H1 (cell line): ENCODE measurements around the gene SLC66A1. TPM values are rescaled to one million over a fixed set of nuclear protein-coding genes. Genes with fewer than 3 reads are reported as not detected.

Experiments
- CTBP2 ChIP-seq: IDR thresholded peaks from 2 replicates; pipeline ENCODE4 v1.7.0; 2011; ENCODE audit warnings: borderline replicate concordance, mild to moderate bottlenecking, moderate library complexity, mixed read lengths, low read length; ENCODE audit not compliant: insufficient read depth, insufficient read length
- CTCF ChIP-seq, 3 experiments: IDR thresholded peaks; 1 replicate in 2 of 3; 2 replicates in 1 of 3; pipeline versions ENCODE4 v1.5.1 to v1.6.1; 2011; ENCODE audit warnings: low read length in 3 of 3, mild to moderate bottlenecking in 3 of 3, inconsistent platforms in 2 of 3, low read depth in 1 of 3, moderate library complexity in 1 of 3; ENCODE audit not compliant: insufficient read depth in 1 of 3; ENCODE audit errors: control extremely low read depth in 1 of 3
- EP300 ChIP-seq, 2 experiments: IDR thresholded peaks; 1 replicate in 1 of 2; 2 replicates in 1 of 2; pipeline ENCODE4 v1.6.1; 2011 to 2012; ENCODE audit warnings: low read depth in 2 of 2, low read length in 2 of 2, mild to moderate bottlenecking in 2 of 2, borderline replicate concordance in 1 of 2, inconsistent platforms in 1 of 2, moderate library complexity in 1 of 2
- EZH2 ChIP-seq: fragments of 200-600 bp; sonication (generic); IDR thresholded peaks from 2 replicates; pipeline ENCODE4 v1.7.1; 2012; ENCODE audit warnings: low read depth, mild to moderate bottlenecking, moderate library complexity, low read length, inconsistent platforms; ENCODE audit not compliant: severe bottlenecking
- GABPA ChIP-seq: IDR thresholded peaks from 2 replicates; pipeline ENCODE4 v1.6.1; 2011; ENCODE audit warnings: mild to moderate bottlenecking, low read length, moderate library complexity, borderline replicate concordance; ENCODE audit not compliant: insufficient read depth
- HDAC2 ChIP-seq, 2 experiments: fragments of 300-600 bp in 1 of 2; sonication (generic) in 1 of 2; IDR thresholded peaks; 2 replicates each; pipeline ENCODE4 v1.6.1; 2011 to 2012; ENCODE audit warnings: low read depth in 2 of 2, low read length in 2 of 2, mild to moderate bottlenecking in 2 of 2, moderate library complexity in 2 of 2, borderline replicate concordance in 1 of 2, inconsistent platforms in 1 of 2
- JUN ChIP-seq: IDR thresholded peaks from 2 replicates; pipeline ENCODE4 v1.6.1; 2011; ENCODE audit warnings: low read depth, mild to moderate bottlenecking, improper control_type of control experiment, low read length
- JUND ChIP-seq: IDR thresholded peaks from 2 replicates; pipeline ENCODE4 v1.6.1; 2011; ENCODE audit warnings: mild to moderate bottlenecking, improper control_type of control experiment, low read length
- KDM4A ChIP-seq: IDR thresholded peaks from one replicate; pipeline ENCODE4 v1.7.1; 2012; ENCODE audit warnings: low read depth, mild to moderate bottlenecking, moderate library complexity, low read length, inconsistent platforms; ENCODE audit not compliant: severe bottlenecking
- MAFK ChIP-seq: IDR thresholded peaks from 2 replicates; pipeline ENCODE4 v1.6.1; 2012; ENCODE audit warnings: low read depth, mild to moderate bottlenecking, improper control_type of control experiment, low read length
- POLR2A ChIP-seq, 2 experiments: IDR thresholded peaks; 1 replicate in 1 of 2; 2 replicates in 1 of 2; pipeline ENCODE4 v1.6.1; 2011; ENCODE audit warnings: low read depth in 2 of 2, low read length in 2 of 2, mild to moderate bottlenecking in 2 of 2; ENCODE audit errors: control extremely low read depth in 1 of 2
- POU5F1 ChIP-seq: IDR thresholded peaks from 2 replicates; pipeline ENCODE4 v1.6.1; 2011; ENCODE audit warnings: low read depth, mild to moderate bottlenecking, low read length, moderate library complexity
- TAF1 ChIP-seq: IDR thresholded peaks from 2 replicates; pipeline ENCODE4 v1.6.1; 2011; ENCODE audit warnings: mild to moderate bottlenecking, low read depth, low read length
- polyA plus RNA-seq, 7 experiments: library from polyadenylated mRNA; depleted of rRNA in 3 of 7; stranded (reverse) in 5 of 7; unstranded in 2 of 7; fragments of >200 nt in 5 of 7; fragments of 200-250 nt in 2 of 7; gene quantifications; 1 replicate in 5 of 7; 2 replicates in 1 of 7; 4 replicates in 1 of 7; pipeline versions ENCODE4 v1.2.1 to v1.2.3, GENCODE V29; 2011 to 2013; ENCODE audit warnings: missing spikeins in 2 of 7, mixed read lengths in 2 of 7
- total RNA-seq: library from RNA; stranded (reverse); fragmentation: NEBNext Ultra II Directional; extraction: Animal tissue kit (Norgen Biotek cat#: 25700); gene quantifications from 2 replicates; pipeline ENCODE4 v1.2.1, GENCODE V29; 2021

Gene SLC66A1
- total and polyA plus RNA-seq, 2 of the 8 experiments (the other 6 are each of a cell fraction or from before 2014, with no cell fraction given), result 16.8 to 27.9 TPM

- TF ChIP-seq POU5F1 (no peak), TAF1 (peak; percentile 50; the same call in 1 of the 2 replicates), JUN (no peak), POLR2A (IDR thresholded peaks at IDR 0.05; ENCODE audit: control extremely low read depth in 1 of 2, low read depth in 2 of 2, low read length in 2 of 2) (peak; percentile 30 to 60), GABPA (no peak), CTBP2 (no peak), HDAC2 (IDR thresholded peaks at IDR 0.05; ENCODE audit: borderline replicate concordance in 1 of 2, low read depth in 2 of 2, low read length in 2 of 2) (no peak), EZH2 (no peak), CTCF (IDR thresholded peaks at IDR 0.05; ENCODE audit: control extremely low read depth in 1 of 3, insufficient read depth in 1 of 3, low read depth in 1 of 3, low read length in 3 of 3) (peak; percentile 71 to 92 (median 87)), JUND (peak; percentile 3; the same call in 1 of the 2 replicates), MAFK (no peak), EP300 (IDR thresholded peaks at IDR 0.05; ENCODE audit: borderline replicate concordance in 1 of 2, low read depth in 2 of 2, low read length in 2 of 2) (no peak), KDM4A (no peak)
Measured at GRCh38 chr1:19338323-19338762, 26.2 kb downstream of the SLC66A1 start (continued).
